Germinal center (tissue), 1 donor: ENCODE data around the gene KCNIP1.
"Not testable (repeated sequence)": the region's sequence is repeated elsewhere in the genome, so short reads cannot be mapped to it uniquely, and the experiment has no call there.

Experiments used
- DNase-seq: peaks from one replicate; pipeline ENCODE4 v3.0.0; 2012; ENCODE audit warnings: mixed read lengths, low spot score

The KCNIP1 gene

DNA sequence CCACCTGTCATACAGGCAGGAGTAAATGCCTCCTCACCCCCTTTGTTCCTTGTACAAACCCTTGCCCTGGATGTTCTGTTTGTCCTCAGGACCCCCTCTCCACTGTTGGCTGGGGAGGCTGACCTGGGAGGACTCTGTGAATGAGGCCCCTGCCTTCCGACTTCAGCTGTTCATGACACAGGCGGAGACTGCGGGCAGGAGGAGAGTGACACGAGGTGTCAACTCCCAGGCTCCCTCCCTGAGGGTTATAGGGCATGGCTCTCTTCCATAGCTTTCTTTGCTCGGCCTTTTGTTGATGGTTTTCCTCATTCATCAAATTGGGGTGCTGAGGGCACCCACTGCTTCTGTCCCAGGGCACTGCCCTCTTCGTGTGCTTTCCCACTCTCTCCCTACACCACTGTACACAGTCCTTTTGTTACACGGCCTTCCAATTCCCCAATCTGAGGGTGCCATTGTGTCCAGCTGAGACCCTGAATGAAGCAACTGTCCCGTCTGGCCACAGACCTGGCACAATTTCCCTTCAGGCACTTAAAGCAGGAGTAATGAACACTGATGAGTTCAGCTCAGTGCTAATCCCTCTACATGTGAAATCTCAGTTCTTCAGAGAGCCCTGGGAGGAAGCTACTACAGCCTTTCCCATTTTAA, 33.8 kb downstream of the KCNIP1 start:
- DNase-seq = no peak

DNA sequence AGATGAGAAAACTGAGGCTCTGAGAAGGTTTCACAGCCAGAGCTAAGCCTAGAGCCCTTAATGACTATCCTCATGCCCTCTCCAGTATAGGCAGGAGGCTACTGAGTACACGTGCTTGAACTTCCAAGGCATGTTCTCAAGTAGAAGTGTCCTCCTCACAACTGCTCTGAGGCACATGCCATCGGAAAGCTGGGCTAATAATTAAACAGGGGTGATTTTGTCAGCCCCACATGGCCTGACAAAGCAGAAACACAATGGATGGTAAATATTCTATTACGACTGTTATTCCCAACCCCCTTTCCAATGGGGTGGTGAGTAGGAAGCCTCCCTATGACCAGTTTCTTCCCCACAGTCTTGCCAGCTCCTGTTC, 34.3 kb downstream of the KCNIP1 start:
- no peak for DNase-seq

DNA sequence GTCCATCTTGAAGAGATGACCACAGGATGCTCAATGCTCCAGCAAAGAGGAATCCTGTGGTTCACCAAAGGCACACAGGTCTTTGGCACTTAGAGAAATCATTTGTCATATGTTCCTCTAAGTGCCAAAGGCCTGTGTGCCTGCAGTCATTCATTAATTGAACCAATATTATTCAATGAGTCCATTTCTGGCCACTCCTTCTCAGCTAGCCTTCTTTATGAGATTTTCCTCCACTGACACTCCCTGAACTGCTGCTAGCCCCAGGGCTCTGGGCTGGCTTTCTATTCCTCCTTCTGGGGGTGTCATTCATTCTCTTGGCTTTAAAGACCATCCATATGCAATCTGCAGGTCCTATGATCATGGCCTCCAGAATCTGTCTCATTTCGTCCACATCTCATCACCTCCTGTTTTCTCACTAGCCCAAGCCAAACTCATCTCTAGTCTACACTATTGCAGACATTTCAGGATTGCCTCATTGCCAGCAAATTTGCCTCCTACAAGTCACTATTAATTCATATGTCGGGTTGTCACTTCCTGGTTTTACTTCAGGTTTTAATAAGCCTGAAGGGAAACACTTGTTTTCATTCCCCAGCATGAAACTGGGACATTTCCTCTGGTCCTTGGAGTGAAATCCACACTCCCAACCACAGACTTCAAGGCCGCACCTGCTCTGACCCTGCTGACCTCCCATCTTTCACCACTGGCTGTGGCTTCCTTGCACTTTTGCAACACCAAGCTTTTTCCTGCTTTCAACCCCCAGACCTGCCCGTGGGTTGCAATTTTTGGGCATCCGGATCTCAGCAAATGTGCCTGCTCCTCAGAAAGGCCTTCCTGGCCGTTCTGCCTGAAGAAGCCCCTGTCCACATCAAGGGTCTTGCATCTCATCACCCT, 35.1 kb downstream of the KCNIP1 start:
- no peak for DNase-seq

- no peak for DNase-seq
Observed at GRCh38 chr5:170540271-170540670, 36.5 kb downstream of the KCNIP1 start.

DNA sequence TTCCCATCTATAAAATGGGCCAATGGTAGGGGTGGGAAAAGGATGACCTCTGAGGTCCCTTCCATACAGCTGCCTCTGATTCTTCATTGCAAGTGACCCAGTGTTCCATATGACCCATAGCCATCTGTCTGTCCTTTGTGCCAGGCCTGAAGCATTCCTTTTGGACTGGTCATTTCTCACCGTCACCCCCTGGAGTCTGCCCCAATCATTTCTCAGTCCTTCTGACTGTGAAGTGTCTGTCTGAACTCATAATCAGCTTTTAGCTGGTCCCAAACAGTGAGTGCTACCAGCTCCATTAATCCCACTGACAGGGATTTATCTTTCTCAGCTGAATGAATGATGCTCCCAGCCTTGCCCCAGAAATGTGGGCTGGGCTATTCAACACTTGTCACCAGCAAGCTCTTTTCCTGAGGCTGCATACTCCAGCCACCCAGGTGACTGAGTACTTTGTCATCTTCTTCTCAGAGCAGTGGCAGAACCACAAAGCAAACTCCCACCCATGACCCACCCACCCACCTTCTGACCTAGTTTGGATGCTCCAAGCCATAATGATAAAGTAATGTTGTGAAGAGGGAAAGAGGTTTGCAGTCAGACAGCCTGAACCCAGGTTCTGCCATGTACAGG, 37.4 kb downstream of the KCNIP1 start:
- DNase-seq = no peak

DNA sequence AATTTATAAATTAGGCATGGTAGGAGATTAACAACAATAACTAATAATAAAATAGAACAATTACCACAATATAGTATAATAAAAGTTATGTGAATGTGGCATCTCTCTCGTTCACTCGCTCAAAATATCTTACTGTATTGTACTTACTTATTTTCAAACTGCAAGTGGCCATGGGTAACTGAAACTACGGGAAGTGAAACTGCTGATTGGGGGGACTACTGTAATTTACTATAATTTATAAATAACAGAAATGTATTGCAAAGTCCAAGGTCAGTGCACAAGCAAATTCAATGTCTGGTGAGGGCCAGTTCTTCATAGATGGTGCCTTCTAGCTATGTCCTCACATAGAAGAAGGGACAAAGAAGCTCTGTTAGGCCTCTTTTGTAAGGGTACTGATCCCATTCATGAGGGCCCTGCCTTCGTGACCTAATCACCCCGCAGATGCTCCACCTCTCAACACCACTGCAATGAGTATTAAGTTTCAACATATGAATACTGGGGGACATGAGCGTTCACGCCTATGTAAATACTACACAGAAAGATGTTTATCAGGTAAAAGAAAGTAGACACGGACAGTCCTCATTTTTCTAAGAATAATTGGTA, 39.0 kb downstream of the KCNIP1 start:
- no peak for DNase-seq

- DNase-seq = no peak
Observed at GRCh38 chr5:170545313-170545712, 41.5 kb downstream of the KCNIP1 start.

DNA sequence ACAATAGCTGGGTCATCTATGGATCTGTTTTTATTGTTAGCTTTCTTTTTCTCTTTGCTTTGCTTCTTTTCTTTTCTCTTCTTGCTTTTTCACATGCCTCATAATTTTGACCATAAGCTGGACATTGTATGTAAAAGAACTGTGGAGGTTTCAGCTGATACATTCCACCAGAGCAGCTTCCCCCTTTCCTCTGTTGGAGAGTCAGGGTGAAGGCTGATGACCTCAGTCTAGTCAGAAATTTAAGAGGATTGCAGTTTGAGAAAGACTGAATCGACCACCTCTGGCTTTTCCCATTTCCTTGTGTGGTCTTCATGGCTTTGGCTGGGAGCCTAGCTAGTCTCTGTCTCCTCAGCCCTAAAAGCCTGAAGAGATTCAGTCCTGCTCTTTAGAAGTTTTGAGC, 42.0 kb downstream of the KCNIP1 start:
- DNase-seq = no peak

DNA sequence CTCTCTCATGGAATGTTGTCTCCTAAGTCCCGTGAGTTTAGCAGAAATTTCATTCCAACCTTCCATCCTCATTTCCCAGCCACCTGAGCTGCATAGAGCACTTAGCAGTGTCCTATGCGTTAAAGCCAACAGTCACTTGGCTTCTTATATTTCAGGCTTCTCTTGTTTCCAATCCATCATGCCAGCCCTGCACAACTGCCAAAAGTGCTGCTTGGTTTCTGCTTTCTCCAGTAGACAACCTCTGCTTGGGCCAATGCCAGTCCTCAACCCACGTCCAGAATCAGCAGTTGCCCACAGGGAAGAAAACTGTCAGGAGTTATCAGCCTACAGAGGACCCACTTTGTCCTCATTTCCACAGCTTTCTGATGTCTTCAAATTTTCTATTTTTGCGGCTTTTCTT, 42.5 kb downstream of the KCNIP1 start:
- DNase-seq = no peak

DNA sequence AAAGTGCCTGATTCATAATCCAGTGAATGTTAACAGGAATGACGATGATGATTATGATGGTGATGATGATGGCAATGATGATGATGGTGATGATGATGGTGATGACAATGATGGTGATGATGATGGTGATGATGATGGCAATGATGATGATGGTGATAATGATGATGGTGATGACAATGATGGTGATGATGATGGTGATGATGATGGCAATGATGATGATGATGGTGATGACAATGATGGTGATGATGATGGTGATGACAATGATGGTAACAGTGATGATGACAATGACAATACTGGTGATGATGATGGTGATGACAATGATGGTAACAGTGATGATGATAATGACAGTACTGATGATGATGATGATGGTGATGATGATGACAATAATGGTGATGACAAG, 46.6 kb downstream of the KCNIP1 start:
- not testable (repeated sequence) for DNase-seq

DNA sequence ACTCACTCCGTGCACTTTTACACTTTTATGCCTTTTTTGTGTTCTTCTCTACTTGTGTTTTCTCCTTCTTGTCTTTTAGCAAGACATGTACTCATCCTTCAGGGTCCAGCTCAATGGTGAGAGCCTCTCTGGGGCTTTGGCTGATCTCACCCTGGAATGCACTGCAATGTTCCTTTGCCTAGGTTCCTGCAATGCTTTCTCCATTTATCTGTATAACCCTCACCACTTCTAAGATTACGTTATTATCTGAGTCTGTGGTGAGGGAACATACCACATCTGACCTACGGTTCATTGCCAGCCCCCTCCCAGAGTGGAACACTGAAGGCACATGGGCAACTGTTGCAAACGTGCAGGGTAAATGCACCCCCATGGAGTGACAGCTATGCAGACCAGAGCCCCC, 47.3 kb downstream of the KCNIP1 start:
- DNase-seq = no peak

DNA sequence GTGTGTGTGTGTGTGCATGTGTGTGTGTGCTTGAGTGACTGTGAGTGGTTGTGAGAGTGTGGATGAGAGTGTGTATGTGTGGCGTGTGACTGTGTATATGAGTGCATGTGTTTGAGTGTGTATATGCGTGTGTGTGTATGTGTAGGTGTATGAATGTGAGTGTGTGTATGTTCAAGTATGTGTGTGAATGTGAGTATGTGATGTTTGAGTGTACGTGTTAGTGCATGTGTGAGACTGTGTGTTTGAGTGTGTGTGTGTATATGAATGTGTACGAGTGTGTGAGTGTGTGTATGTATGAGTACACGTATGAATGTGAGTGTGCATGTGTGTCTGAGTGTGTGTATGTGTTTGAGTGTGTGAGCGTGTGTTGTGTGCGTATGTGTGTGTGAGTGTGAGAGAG, 47.8 kb downstream of the KCNIP1 start:
- DNase-seq = no peak

DNA sequence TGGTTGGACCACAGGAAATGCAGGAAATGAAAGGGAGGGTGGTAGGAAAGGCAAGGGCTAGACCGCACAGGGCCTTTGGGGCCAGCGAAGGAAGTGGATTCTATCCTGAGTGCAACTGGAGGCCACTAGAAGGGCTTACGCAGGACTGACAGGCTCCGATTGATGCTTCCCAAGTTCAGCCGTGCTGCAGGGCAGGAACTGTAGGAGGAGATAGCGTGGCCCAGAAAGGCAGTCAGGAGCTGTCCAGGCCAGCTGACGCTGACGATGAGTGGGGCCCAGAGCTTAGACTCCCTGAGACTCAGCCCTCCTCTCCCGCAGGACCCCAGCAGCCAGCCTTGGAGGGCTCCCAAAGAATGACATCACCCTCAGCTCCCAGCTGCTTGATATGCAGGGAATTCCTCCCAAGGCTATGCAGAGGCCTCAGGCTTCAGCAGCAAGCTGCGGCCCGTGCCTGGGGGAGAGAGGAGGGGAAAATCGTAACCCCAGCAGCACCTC, 48.8 kb downstream of the KCNIP1 start:
- DNase-seq = no peak

DNA sequence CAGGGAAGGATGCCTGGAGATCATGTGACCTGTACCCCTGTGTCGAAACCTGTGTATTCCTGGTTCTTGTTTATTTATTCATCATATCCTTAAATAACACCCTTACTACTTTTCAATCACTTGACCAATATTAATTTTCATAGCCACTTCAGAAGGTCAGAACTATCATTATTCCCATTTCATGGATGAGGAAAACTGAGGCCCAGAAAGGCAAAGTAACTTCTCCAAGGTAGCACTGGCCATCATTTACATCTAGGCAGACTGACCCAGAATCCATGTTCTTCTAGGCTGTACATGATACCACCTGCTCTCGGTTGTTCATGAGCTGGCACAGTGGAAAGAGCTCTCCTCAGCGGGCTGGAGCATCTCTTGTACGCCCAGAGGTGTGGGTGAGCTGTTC, 49.4 kb downstream of the KCNIP1 start:
- no peak for DNase-seq

DNA sequence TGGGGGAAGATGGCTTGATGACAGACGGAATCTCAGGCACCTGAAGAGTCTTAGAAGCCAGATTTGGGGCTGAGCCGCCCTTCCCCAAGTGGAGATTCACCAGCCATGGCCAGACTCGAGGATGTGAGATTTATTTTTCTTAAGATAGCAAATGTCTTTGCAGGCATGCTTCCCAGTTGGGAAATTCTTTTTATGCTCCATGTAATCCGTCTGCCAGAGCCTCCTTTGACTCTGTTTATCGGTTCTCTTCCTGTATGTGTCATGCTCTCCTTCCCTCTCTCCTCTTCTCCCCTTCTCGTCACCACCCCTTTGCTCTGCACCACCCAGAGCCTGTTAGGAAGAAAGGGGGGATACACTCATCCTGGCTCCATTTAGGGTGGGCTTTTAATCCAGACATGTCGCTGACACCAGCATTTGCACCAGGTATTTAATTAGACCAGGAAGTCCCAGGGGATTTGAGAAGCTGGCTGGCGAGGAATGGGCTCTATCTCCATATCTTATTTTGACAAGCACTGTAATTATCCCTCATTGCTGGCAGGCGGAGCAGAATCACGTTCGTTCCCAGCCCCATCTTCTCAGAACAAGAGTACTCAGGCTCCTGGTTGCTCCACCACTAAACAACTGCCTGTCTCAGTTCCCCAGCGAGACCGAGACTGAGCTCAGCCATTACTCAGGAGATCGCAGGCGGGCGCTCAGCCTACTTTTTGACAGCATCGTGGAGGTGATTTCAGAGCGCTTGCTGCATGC, 50.9 kb downstream of the KCNIP1 start:
- DNase-seq = no peak

GRCh38 chr5:170557314-170557713, 53.5 kb downstream of the KCNIP1 start:
- DNase-seq = no peak

DNA sequence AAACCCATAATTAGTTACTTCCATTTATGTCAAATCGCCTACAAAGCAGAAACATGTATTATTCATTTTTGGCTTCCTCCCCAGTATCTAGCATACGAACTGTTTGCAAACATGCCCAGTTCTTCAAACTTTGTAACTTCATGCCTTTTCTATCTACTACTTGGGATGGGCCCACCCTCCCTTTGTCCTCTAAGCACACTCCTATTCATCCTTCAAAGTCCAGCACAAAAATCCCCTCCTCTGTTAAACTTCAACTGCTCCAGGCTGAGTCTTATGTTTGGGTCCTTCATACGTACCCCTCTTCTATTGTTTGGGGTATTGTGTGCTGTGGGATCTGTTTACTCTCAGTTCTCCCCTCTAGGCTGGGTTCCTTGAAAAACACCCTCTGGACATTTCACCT, 55.5 kb downstream of the KCNIP1 start:
- DNase-seq = no peak

GRCh38 chr5:170560938-170561337, 57.1 kb downstream of the KCNIP1 start:
- DNase-seq = no peak

DNA sequence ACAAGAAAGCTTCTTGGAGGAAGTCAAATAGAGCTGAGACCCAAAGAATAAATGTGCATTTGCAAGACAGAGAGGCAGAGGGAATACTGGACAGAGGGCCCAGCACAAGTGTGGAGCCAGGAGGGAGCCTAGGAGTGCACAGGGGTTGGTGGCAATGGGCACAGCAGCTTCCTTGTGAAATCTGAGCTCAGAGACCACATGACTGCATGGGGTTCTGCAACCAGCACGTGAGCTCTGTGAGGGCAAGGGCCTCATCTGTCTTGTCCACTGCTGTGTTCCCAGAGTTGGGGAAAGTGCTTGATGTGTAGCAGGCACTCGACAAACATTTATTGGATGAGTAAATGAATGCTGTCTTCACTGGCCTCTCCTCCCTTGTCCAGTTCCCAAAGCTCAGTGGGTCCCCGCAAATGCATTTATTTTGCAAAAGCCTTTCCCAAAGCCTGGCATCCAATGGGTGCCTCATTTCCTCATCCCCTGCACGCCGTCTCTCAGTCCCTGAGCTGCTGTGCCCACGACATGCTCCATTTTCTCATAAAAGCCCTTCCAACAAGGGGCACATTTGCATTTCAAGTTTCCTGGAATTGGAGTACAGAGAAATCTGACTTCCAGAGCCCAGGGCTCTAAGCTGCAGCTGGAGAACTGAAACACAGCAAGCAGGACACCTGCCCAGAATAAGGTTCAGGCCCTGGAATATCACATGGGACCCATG, 58.5 kb downstream of the KCNIP1 start:
- no peak for DNase-seq

- no peak for DNase-seq
Observed at GRCh38 chr5:170562875-170563228, 59.0 kb downstream of the KCNIP1 start.

DNA sequence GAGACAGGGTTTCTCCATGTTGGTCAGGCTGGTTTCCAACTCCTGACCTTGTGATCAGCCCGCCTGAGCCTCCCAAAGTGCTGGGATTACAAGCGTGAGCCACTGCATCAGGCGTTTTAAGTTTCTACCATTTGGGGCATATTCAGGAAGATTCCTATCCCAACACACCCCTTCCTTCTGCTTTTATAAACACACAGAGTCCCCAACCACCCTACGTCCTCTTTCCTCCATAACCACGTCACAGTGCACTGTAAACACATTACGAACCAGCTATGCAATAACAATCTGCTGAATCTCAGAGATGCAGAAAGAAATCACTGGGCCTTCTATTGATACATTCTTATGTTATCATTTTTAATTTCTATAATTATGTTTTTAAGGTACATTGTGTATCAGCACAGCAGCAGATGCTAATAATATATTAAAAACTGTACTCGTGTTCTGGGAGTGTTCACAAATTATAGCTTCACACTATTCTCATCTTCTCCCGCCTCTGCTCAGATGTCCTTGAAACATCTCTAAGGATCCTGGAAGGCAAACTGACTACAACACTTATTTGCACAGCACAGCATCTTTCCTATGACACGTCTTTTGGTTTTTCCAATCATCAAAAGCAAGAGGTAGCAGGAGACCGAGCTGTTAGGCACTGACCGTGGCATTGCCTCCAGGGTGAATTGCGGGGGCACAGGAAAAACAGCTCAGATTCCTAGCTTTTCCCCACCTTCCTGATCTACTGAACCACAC, 60.2 kb downstream of the KCNIP1 start:
- DNase-seq = no peak
